SK-N-MC (cell line): Measurements from ENCODE around the gene AUTS2.

Experiments
- EZH2 ChIP-seq: fragments of 200-600 bp; sonication (generic); IDR thresholded peaks from one replicate; pipeline ENCODE4 v1.6.1; 2017; ENCODE audit warnings: antibody characterized with exemption
- FOXP2 ChIP-seq: optimal IDR thresholded peaks from 2 replicates; pipeline ENCODE3; 2011; ENCODE audit warnings: mild to moderate bottlenecking, moderate library complexity; ENCODE audit not compliant: insufficient read depth; ENCODE audit errors: extremely low read length, control extremely low read depth
- POLR2AphosphoS5 ChIP-seq: IDR thresholded peaks from 2 replicates; pipeline ENCODE4 v1.6.1; 2012; ENCODE audit warnings: mild to moderate bottlenecking, low read depth, low read length, borderline replicate concordance

DNA sequence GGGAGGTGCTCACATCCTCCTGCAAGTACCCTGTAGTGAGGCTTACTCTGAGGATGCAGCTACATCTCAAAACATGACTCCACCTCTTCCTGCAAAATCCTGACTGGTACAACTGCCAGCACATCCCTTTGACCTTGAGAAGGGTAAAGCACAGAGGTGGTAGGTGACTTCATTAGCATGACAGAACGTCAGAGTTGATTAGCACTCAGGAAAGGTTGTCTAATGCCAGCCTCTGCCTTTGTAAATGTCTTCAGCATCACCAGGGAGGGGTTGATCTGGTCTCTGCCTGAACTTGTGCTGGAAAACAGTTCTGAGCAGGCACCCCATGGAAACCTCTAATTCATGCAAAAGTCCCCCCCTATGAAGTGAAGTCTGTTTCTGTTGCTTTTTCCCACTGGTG lies 942.4 kb downstream of the AUTS2 start:
- no peak for TF ChIP-seq EZH2
- no peak for TF ChIP-seq POLR2AphosphoS5
- TF ChIP-seq FOXP2 = no peak
